NCI-H128 (cell line): ENCODE data around the gene KDM1A.

Experiments used
- DNase-seq: peaks from one replicate; lab custom pipeline; 2025; ENCODE audit not compliant: unreplicated experiment; lab: John Stamatoyannopoulos, UW

The KDM1A gene

DNA sequence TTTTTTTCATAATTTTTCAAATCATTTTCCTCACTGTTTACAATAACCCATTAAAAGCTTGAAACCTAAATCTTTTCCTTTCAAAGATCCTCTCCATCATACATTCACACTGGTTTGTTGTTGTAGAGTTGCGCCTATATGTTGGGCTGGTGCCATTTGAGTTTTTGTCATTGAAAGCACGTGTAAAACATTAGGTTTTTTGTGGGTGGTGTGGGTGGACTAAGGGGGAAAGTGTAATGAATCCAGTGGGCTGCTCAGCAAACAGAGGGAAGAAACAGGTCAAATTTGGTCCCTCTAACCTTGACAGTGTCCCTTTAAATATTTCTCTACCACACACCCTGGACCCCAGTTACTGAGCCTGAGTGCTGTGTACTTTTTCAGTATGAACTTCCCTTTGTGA is 46.8 kb downstream of the KDM1A start:
- no peak for DNase-seq

DNA sequence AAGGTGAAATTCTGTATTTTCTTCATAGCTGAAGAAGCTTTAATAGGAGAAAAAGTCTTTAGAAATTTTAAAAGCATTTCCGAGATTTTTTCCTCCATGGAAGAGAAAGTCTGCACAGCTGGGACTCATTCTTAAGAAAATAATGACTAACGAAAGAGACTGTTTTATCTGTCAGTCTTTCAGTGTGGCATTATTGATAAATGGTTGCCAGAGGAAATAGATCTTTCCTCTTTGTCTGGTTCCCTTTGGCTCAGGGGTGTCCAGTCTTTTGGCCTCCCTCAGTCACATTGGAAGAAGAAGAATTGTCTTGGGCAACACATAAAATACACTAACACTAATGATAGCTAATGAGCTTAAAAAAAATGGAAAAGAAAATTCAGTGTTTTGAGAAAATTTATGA is 49.9 kb downstream of the KDM1A start:
- no peak for DNase-seq

DNA sequence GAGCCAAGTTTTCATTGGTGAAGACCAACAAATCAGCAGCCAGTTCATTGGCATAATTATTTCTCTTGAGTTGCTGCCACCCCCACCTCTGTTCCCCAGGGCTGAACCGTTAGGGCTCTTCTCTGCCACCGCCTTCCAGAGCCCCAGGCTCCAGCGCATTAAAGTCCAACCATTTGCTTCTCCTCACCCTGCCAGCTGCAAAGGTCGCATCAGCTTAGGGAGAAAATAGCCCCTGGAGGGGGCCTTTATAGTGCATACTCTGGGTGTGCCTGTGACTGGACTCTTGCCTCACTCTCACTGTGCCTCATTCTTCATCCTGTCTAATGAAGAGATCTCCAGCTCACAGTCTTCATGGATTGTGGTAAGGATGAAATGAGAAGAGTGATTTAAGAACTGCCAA is 50.4 kb downstream of the KDM1A start:
- no peak for DNase-seq

DNA sequence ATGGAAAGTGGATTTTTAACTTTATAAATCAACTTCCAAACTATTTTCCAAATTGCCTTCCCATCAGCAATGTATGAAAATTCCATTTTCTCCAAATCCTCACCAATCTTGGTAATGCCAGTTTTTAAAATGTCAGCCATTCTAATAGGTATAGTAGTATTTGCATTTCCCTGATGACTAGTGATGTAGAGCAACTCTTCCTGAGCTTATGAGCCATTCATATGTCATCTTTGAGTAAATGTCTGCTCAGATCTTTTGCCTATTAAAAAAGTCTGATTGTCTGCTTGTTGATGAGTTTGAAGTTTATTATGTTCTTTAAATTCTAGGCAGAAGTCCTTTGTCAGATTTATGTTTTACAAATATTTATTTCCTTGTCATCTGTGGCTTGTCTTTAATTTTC is 54.7 kb downstream of the KDM1A start:
- DNase-seq, result no peak

DNA sequence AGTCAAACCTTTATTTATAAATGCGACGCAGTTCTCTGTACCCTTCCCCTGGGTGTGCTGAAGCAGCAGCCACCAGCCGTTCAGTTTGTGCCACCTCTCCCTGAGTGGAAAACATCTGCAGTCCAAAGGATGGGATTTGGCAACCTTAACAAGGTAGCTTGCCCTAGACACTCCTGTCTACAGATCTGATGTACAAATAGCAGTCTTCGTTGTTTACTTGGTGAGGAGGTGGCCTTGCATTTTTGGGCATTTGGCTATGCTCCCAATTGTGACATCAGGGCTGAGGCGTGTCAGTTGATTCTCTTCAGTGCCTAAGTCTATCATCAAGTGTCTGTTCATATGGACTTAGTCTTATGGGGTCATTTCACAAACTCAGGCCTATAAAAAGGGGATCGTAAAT is 59.8 kb downstream of the KDM1A start:
- DNase-seq, result no peak

DNA sequence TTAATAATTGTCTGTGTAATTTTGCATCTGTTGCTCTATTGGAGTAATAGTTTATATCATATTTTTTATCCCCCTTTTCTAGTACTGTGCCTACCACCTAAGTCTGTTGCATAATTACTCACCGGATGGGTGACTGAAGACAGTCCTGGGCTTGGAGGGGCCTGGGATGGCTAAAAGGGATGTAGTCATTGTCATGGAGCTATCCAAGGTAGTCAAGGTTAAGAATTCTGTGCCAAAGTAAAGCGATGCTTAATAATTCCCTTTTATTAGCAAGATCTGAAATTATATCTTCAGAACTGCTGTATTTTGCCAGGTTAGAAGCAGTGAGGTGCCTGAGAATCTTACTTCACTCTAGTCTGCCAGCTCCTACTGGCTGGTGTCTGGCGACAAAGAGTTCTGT is 61.6 kb downstream of the KDM1A start:
- no peak for DNase-seq

DNA sequence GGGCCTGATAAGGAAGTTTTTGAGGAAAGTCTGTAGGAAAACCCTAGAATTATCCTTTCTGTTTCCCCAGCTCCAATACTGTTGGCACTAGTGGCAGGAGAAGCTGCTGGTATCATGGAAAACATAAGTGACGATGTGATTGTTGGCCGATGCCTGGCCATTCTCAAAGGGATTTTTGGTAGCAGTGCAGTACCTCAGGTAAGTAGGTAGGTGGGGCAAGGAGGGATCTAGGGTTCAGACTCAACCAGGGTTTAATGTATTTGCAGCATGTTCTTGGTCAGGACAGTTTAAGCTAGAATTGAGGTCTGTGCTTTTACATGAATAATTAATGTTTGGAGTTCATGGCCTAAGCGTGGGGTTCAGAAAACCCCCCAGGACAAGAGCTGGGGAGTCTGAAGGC is 62.1 kb downstream of the KDM1A start:
- no peak for DNase-seq

DNA sequence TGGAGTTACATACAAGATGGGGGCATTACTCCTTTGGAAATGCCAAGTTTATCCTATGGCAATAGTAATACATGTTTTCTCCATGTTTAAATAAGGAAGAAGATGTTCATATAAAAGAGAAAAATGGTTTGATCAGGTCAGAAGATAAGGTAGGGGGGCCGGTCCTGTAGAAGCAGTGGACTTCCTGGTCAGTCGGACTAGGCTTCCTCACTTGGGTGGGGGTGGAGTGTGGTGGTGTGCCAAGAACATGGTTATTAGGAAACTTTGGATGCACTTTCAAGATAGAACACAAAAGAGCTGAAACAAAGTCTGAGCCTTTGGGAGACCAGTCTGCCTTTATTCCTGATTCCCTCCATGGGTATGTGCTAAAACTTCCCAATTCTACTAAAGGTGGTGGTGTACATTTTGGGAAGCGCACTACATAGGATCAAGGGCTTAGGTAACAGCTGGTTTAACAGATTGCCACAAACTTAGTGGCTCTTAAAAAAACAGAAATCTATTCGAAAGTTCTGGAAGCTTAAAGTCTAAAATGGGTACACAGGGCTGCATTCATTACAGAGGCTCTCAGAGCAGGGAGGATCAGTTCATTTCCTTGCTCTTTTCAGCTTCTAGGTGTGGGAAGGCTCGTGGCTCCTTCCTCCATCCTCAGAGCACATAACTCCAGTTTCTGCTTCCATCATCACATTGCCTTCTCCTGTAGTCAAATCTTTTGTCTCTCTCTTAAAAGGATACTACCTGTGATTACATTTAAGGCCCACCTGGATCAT is 64.6 kb downstream of the KDM1A start:
- DNase-seq, result no peak

DNA sequence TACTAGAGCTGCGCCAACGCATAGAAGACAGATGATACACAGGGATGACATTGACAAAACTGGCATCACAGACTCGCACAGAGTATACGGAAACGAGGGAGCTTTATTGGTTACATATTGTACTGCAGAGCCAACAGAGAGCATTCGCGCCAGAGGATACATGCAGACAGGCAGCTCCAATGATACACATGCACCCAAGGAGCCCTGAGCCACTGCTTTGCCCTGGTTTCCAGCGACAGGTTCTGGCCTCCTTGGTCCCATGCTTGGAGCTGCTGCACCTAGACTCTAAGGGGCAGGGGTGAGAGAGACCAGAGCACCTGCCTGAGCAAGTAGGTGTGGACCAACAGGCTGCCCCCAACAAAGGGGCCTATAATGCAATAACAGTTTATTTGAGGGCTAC is 65.6 kb downstream of the KDM1A start:
- DNase-seq, result no peak

DNA sequence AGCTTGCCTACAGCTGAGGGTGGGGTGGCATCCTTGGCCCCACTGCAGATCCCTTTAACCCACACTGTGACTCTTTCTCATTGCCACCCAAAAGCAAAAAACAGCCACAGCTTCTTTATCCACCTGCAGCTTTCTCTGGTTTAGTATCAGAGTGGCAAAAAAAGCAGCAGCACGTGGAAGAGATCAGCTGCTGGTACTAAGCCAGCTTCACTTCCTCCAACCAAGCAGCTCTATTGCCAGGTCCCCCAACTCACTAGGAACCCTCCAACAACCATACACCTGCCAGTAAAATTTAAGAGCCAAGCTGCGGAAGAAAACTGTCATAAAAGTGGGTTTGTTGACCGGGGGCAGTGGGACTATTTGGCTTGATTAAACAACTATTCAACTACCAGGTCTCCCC is 66.4 kb downstream of the KDM1A start:
- DNase-seq, result no peak

DNA sequence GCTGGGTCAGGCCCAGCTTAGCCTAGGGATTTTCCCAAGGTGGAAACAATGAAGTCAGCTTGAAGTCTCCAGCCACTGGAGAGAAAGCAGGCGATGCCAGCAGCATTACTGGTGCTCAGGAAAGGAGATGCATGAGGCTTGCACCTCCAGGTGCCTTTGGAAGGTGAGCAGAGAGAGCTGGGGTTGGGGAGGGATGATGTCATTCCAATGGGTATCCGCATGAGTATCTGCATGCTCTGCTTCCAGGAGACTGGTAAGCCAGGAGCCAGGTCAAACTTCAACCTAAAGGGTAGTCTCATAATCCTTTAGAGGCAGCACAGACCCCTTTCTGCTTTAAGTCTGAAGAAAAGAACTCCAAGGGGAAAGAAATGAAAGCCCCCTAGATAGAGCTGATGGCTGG is 68.8 kb downstream of the KDM1A start:
- DNase-seq, result no peak

DNA sequence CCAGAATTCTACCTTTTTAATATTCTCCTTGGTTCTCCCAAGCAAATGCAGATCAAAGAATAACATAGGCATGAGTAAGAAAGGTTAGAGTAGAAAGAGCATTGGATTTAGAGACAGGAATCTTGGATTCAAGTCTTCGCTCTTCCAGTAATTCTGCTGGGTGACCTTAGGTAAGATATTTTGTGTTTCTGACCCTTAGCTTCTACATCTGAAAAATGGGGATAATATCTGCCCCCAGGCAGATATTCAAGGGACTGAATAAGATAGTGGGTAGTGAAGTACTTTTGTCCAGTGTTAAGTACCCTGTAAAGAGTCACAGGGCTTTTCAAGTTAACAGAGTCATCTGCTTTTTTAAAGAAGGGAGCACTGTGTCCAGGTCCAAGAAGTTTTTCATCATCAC is 70.8 kb downstream of the KDM1A start:
- DNase-seq, result no peak

DNA sequence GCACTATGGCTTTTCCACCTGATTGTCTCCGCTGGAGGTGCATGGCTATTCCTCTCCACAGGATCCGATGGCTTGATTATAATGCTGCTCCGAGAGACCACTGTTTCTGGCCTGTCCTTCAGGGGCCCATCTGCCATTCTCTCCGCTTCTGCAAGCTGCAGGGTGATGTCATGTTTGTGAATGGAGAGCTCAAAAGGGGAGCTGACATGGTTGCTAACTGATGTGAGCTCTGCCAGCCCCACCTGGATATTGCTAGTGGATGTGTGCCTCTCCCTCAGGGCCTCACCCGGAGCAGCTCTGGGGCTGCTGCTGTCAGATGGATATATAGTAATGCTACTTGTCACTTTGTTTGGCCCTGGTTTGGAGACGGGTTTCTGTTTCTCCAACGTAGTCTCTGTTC is 72.3 kb downstream of the KDM1A start:
- no peak for DNase-seq

DNA sequence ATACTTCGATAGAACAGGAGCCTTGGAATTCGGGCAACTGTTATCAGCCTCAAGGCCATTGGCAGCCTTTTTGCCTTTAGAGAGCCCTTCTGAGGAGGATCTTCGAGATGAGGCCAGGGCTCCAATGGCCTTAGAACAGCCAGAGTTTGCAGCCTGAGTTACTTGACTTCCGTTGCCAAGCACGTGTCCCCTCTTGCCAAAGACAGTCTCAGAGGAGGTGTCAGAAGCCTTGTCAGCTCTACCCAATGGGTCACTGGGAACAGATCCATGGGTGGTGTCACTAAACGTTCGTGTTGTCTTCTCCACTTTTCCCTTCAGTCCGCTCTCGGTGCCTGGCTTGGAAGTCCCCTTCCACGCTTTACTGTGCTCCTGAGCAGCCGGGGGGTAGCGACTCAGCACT is 73.2 kb downstream of the KDM1A start:
- no peak for DNase-seq

DNA sequence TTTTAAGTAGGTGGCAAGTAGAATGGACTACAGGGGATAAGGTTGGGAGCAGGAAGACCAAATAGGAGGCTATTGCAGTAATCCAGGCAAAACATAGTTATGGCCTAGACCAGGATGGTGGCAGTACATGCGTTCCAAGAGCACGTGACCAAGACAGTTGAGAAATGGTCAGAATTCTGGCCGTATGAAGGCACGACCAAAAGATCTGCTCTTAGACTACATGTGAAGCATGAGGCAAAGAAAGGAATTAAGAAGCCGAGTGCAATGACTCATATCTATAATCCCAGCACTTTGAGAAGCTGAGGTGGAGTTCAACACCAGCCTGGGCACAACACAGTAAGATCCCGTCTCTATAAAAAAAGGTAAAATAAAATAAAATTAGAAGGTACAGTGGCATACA is 78.0 kb downstream of the KDM1A start:
- no peak for DNase-seq

DNA sequence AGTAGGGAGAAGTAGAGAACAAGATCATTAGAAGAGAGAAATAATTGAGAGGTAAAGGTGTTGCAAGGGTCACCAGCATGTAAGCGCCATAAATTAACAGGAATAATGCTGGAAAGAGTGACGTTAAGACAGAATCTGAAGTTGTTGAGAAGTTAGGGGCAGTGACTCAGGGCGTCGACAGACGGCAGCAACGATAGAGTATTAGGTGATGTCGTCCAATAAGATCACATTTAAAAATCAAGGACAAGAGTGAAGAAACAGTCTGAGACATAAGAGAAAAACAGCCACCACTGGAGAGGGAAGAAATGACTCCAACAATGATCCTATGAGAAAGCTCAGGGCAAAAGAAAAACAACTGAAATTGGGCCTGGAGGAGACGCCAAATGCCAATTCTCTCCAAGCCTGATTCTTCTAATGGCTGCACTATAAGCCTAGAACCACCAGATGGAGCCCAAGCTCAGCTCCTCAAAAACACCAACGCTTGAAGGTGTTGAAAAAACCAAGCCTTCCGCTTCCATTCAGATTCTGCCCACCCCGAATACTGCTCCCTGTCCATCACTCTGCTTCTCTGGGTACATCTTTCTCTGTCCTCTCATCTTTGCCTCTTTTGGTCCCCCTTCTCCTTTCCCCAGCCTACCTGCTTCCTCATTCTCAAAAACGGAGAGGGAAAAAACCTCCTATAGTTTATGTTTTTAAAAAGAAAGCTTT is 79.3 kb downstream of the KDM1A start:
- peak; percentile 43 for DNase-seq

DNA sequence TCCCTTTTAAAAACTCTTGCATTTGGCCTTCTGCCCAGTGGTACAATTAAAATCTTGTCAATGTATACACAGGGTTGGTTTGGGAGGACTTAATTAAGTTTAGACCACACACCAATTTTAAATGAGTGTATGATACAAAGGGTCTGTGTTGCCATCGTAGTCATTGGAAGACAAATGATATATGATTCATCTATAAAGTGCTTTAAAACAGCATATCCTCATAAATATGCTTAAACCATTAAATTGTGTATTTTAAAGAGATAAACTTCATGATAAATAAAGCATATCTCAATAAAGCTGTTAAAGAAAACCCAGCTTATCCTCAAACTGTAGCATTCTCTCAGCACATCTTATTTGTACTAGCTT is 79.9 kb downstream of the KDM1A start:
- DNase-seq, result no peak

DNA sequence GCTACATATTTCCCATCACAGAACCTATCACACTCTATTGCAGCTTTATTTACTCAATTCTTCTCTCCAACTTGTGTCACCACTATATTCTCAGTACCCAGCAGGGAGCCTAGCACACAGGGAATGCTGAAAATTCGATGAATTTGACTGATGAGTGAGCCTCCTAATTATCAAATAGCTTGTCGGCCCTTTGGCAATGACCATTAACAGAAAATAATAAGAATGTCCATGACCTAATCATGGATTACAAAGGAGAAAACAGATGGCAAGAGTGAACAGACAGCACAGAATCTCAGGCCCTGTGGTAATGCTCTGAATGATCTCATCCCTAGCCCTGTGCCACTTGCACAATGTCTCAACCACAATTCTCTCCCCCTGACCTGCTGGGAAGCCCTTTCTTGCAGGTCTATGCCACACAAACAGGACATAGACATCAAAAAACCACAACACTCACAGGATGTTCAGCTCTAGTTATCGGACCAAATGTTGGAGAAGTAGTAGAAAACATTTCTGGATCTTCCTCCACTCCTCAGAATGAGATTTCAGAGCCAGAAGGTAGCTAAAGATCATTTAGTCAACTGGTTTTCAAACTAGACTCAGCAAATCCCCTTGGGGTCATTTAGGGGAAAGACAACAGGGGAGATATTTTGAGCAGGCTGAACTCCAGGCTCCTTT is 80.9 kb downstream of the KDM1A start:
- no peak for DNase-seq

DNA sequence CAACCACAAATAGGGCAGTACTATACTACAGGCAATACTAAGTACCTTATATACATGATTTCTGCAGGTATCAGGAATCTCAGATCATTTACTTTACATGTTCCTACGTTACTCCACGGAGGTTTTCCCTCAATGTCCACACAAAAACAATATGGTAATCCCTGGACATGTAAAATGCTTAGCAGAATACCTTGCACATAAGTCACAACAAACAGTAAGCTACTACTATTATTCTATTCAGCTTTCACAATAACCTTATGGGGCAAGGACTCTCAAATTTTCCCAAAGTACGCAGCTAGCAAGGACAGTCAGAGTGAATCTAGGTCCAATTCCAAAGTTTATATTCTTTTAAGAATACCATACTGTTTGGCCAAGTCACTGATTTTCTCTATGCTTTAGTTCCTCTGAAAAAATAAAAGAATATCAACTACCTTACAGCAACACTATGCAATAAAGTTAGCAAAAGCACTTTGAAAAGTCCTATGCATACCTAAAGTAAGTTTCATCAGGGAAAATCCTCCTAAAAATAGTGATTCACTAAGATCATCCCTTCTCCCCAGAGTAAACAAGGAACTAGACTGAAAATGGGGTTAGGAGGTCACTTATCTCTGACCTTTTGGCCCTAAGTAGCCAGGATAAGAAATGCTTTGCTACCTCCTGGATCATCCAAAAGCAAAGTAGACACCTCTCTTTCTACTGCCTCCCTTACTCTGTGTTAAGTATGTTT is 82.0 kb downstream of the KDM1A start:
- DNase-seq, result no peak

DNA sequence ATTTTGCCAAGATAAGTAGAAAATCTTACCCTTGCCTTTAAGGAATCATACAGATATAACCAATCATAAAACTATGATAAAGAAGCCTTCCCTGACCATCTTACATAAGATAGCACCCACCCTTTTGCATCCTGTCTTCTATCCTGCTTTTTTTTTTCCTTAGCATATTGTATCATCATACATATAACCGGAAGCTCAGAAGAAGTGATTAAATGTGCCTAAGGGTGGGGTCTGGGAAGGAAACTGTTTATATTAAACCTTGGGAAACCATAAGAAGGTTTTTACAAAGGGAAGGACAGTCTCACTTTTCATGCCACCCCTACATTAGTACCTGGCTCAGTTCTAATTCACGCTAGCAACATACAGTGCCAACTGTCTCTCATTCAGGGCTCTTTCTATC is 82.6 kb downstream of the KDM1A start:
- DNase-seq, result no peak

DNA sequence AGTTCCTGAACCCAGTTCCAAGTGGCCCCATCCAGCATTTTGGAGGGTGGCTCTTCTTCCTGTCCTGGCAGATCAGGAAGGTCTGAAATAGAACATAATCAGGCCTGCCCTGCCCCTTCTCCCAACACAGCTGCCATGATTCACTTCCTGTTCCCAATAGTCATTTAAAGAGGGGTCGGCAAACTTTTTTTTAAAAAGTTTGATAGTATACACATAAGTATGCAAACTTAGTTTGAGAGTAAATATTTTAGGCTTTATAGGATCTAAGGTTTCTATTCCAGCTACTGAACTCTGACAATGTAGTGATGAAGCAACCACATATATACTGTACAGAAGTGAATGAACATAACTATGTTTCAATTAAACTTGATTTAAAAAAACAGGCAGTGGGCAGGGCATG is 83.0 kb downstream of the KDM1A start:
- no peak for DNase-seq
